T-cell (primary cell): ENCODE data around the gene MRPL12. TPM values are rescaled to one million over a fixed set of nuclear protein-coding genes. Genes with fewer than 3 reads are reported as not detected.
"Not testable (repeated sequence)": the region's sequence is repeated elsewhere in the genome, so short reads cannot be mapped to it uniquely, and the experiment has no call there.

Experiments used
- ATAC-seq, 4 experiments: fragments of 200-7000 bp in 3 of 4; fragments of 150-1000 bp in 1 of 4; cut with Tn5 transposase; replicated peaks in 1 of 4; 1 replicate in 3 of 4; 2 replicates in 1 of 4; pipeline ENCODE4 v1.10.0; 2021; ENCODE audit warnings: moderate library complexity in 3 of 4, mild to moderate bottlenecking in 2 of 4, moderate number of reproducible peaks in 1 of 4
- CTCF ChIA-PET, 2 donors: fragments of 300-600 bp; sonication (Branson Sonifier 250); formaldehyde crosslinking; loops; one replicate each; lab custom pipeline; 2022; ENCODE audit warnings: antibody characterized with exemption in 2 of 2; lab: Charles Lee
- POLR2A ChIA-PET, 2 donors: fragments of 300-600 bp; sonication (Branson Sonifier 250); formaldehyde crosslinking; loops; one replicate each; lab custom pipeline; 2022; ENCODE audit warnings: antibody characterized with exemption in 2 of 2; lab: Charles Lee
- DNase-seq, 35 experiments: peaks; one replicate each; pipeline versions ENCODE4 v3.0.0 to v3.0.0-alpha.2; 2013 to 2023
- H3K27ac ChIP-seq: one replicate; pipeline ENCODE4 v1.5.1; 2013; ENCODE audit warnings: low read length
- H3K27me3 ChIP-seq, 2 experiments: replicated peaks in 1 of 2; 1 replicate in 1 of 2; 2 replicates in 1 of 2; pipeline versions ENCODE4 v1.6.1 to v1.7.0; 2013; ENCODE audit warnings: low read length in 1 of 2, mixed read lengths in 1 of 2; ENCODE audit not compliant: control insufficient read depth in 2 of 2, insufficient read depth in 2 of 2; ENCODE audit errors: extremely low read depth in 1 of 2
- H3K36me3 ChIP-seq, 2 donors: 1 replicate in 1 of 2; 2 replicates in 1 of 2; pipeline versions ENCODE4 v1.6.1 to v1.7.0; 2013; ENCODE audit warnings: low read length in 1 of 2; ENCODE audit not compliant: control insufficient read depth in 2 of 2, insufficient read depth in 1 of 2; ENCODE audit errors: extremely low read depth in 1 of 2
- H3K4me1 ChIP-seq, 2 experiments: 1 replicate in 1 of 2; 2 replicates in 1 of 2; pipeline versions ENCODE4 v1.6.1 to v1.7.0; 2013; ENCODE audit warnings: low read length in 2 of 2, mixed read lengths in 1 of 2; ENCODE audit not compliant: insufficient read depth in 2 of 2, control insufficient read depth in 1 of 2; ENCODE audit errors: extremely low read depth in 1 of 2
- H3K4me3 ChIP-seq, 2 donors: 1 replicate in 1 of 2; 2 replicates in 1 of 2; pipeline versions ENCODE4 v1.5.1 to v1.7.0; 2013; ENCODE audit warnings: mild to moderate bottlenecking in 2 of 2, low read length in 1 of 2, moderate library complexity in 1 of 2; ENCODE audit not compliant: control insufficient read depth in 1 of 2; ENCODE audit errors: extremely low read depth in 1 of 2
- H3K9me3 ChIP-seq: 2 replicates; pipeline ENCODE4 v1.7.0; 2013
- H3K27ac Mint-ChIP-seq, 2 donors: one replicate each; pipeline ENCODE4 v1.8.0; 2020 to 2021; ENCODE audit warnings: mild to moderate bottlenecking in 2 of 2, mixed read lengths in 2 of 2
- H3K27me3 Mint-ChIP-seq, 2 donors: one replicate each; pipeline ENCODE4 v1.8.0; 2021 to 2022; ENCODE audit warnings: mixed read lengths in 2 of 2
- H3K36me3 Mint-ChIP-seq: one replicate; pipeline ENCODE4 v1.8.0; 2021; ENCODE audit warnings: mixed read lengths
- H3K4me1 Mint-ChIP-seq, 3 donors: one replicate each; pipeline ENCODE4 v1.8.0; 2020 to 2022; ENCODE audit warnings: mixed read lengths in 3 of 3, mild to moderate bottlenecking in 1 of 3
- H3K4me3 Mint-ChIP-seq, 3 donors: one replicate each; pipeline ENCODE4 v1.8.0; 2020 to 2022; ENCODE audit warnings: mild to moderate bottlenecking in 3 of 3, mixed read lengths in 3 of 3, moderate library complexity in 3 of 3
- H3K9me3 Mint-ChIP-seq, 3 donors: one replicate each; pipeline ENCODE4 v1.8.0; 2020 to 2022; ENCODE audit warnings: mixed read lengths in 3 of 3
- WGBS: methylation state at CpG from one replicate; pipeline ENCODE4 v1.1.5; 2013; ENCODE audit warnings: missing lambda C conversion rate; ENCODE audit not compliant: insufficient coverage; 5-methylcytosine and 5-hydroxymethylcytosine counted together
- total RNA-seq, 35 experiments: library from RNA in 6 of 35; stranded (reverse) in 6 of 35; fragments of 120-200 nt in 1 of 35; gene quantifications; one replicate each; pipeline versions ENCODE4 v1.2.1 to v1.2.4 and lab custom pipeline; 2013 to 2026

Gene MRPL12
- total RNA-seq, 5 donors from 2014 or later (not counting 1 experiment from before 2014, with no cell fraction given): 18.5 to 33.5 (median 31.4) TPM

DNA sequence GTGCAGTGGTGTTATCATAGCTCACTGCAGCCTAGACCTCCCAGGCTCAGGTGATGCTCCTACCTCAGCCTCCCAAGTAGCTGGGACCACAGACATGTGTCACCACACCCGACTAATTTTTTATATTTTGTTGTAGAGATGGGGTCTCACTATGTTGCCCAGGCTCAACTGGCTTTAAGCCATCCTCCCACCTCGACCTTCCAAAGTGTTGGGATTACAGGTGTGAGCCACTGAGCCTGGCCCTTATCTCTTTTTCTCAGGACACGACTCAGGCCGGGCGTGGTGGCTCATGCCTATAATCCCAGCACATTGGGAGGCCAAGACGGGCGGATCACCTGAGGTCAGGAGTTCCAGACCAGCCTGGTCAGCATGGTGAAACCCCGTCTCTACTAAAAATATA is 36.4 kb downstream of the MRPL12 start:
- WGBS: 88% methylated on average over 5 of the region's 8 CpGs
- CTCF ChIA-PET, POLR2A ChIA-PET: not testable (repeated sequence)

DNA sequence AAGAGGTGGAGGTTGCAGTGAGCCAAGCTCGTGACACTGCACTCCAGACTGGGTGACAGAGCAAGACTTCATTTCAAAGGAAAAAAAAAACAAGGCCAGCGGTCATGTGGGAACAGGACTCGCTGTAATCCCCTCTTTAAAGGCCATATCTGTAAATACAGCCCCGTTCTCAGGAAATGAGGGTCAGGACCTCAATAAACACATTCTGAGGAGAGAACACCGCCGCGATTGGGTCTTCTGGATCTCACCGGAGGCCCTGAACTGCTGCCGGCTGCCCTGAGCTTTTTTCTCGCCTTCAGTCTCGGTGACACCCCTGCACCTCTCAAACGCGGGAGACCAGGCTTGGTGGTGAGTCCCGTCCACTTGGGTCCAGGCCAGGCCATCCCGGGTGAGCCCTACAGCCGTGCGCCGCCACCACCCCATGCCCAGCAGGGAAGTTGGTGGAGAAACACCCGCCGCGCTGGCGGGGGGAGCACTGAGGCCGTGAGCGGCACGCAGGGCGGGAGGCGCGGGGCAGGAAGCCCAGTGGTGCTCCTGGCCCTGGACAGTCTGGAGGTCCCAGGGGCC is 37.3 kb downstream of the MRPL12 start:
- Mint-ChIP-seq H3K4me1 (peaks cover 5 to 6% (median 6%) of the 10 kb centered on the region in 3 donors), H3K4me3 (no peak overlapping the region), H3K27ac (no peak overlapping the region), H3K9me3 (no peaks in the 10 kb centered on the region), H3K27me3 (peaks cover 8 to 16% of the 10 kb centered on the region in 2 donors), H3K36me3 (no peaks in the 10 kb centered on the region)
- ATAC-seq (no peak), DNase-seq (no peak)
- H3K9me3 ChIP-seq: no peaks in the 10 kb centered on the region
- WGBS: 15% methylated on average over 24 of the region's 28 CpGs
- peaks cover 0 to 45% of the 10 kb centered on the region in 2 experiments for H3K27me3 ChIP-seq
- H3K27ac ChIP-seq: no peak overlapping the region
- ChIA-PET CTCF (no interaction called here), POLR2A (no interaction called here)
- H3K4me3 ChIP-seq: no peak overlapping the region
- peaks cover 0 to 7% of the 10 kb centered on the region in 2 experiments for H3K4me1 ChIP-seq
- no peaks in the 10 kb centered on the region for H3K36me3 ChIP-seq

More for the DNA sequence above, 36.4 kb downstream of the MRPL12 start:
- ATAC-seq, H3K36me3 ChIP-seq, H3K27ac Mint-ChIP-seq, H3K4me3 Mint-ChIP-seq, H3K9me3 ChIP-seq, H3K4me3 ChIP-seq, H3K4me1 Mint-ChIP-seq, DNase-seq, H3K27ac ChIP-seq, H3K4me1 ChIP-seq, H3K9me3 Mint-ChIP-seq, H3K36me3 Mint-ChIP-seq: not testable (repeated sequence)
- H3K27me3 ChIP-seq: peaks cover 0 to 54% of the 10 kb centered on the region in 2 experiments
- H3K27me3 Mint-ChIP-seq: peaks cover 8 to 16% of the 10 kb centered on the region in 2 donors

DNA sequence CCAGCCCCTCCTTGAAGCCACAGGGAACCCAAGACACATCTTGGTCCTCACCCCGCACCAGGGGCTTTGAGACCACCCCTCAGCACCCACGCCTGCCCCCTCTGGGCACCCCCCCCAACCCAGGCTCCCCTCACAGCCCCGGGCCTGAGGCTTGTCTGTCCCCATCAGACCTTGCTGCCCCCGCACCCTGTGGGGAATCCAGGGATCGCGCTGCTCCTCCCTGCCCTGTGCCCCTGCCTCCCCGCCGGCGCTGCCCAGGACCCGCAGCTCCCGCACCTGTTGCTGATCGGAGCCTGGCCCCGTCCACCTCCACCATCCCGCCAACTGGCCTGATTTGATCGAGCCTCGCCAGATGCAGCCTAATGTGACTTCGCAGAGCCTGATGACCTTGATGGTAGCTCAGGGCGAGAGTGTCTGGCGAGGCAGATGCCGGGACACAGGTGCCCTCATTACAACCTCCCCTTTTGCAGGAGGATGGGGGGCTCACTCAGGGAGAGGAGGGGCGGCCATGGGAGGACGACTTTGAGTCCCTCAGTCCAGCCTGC is 38.0 kb downstream of the MRPL12 start:
- no peak for ATAC-seq
- H3K27ac Mint-ChIP-seq: no peak overlapping the region
- H3K4me1 Mint-ChIP-seq: peaks cover 0 to 2% (median 0%) of the 10 kb centered on the region in 3 donors
- Histone ChIP-seq H3K27me3 (peaks cover 0 to 40% of the 10 kb centered on the region in 2 experiments), H3K4me3 (no peak overlapping the region), H3K9me3 (no peaks in the 10 kb centered on the region), H3K4me1 (peaks cover 0 to under 1% of the 10 kb centered on the region in 2 experiments), H3K36me3 (no peaks in the 10 kb centered on the region), H3K27ac (no peak overlapping the region)
- H3K4me3 Mint-ChIP-seq: no peak overlapping the region
- ChIA-PET CTCF (no interaction called here), POLR2A (no interaction called here)
- DNase-seq: no peak
- H3K36me3 Mint-ChIP-seq: no peaks in the 10 kb centered on the region
- WGBS: 55% methylated on average over 18 of the region's 22 CpGs
- H3K27me3 Mint-ChIP-seq: peaks cover 4 to 12% of the 10 kb centered on the region in 2 donors
- H3K9me3 Mint-ChIP-seq: no peaks in the 10 kb centered on the region

DNA sequence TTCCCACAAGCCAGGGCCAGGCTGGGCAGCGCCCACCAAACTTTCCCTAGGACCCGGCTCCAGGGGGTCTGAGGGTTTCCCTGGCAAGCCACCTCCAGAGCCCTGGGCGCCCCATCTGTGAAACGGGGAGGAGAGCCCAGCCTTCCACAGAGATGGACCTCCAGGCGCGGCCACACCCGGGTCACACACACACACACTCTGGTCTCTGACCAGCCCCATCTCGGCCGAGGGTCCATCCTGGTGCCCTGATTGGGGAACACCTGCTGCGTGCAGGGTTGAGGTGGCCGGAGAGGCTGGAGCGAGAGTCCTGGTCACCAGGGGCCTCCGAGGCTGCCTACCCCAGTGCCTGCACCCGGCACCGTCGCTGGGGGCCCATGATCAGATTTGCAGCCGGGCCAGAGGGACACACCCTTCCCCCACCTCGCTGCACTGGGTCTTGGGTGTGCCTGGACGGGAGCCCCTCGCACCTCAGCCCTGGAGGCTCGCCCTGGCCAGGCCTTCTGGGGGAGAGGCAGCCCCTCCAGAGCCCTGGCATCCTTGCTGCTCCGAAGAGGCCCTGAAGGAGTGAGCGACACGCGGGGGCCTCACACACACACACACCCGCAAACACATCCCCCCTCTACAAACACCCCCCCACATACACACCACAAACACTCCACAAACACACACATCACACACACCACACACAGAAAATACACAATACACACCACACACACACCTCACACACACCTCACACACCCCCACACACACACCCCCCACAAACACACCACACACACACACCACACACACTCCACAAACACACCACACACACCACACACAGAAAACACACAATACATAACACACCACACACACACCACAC is 38.7 kb downstream of the MRPL12 start:
- ChIA-PET POLR2A (no interaction called here), CTCF (no interaction called here)
- H3K27me3 Mint-ChIP-seq: peaks cover 4 to 12% of the 10 kb centered on the region in 2 donors
- Histone ChIP-seq H3K4me3 (no peak overlapping the region), H3K27ac (no peak overlapping the region), H3K27me3 (peaks cover 0 to 38% of the 10 kb centered on the region in 2 experiments), H3K4me1 (no peaks in the 10 kb centered on the region), H3K36me3 (no peaks in the 10 kb centered on the region), H3K9me3 (no peaks in the 10 kb centered on the region)
- no peaks in the 10 kb centered on the region for H3K36me3 Mint-ChIP-seq
- no peaks in the 10 kb centered on the region for H3K9me3 Mint-ChIP-seq
- WGBS: 66% methylated on average over 22 of the region's 26 CpGs
- no peak overlapping the region for H3K4me3 Mint-ChIP-seq
- DNase-seq (no peak), ATAC-seq (no peak)
- H3K4me1 Mint-ChIP-seq: peaks cover 0 to 2% (median 0%) of the 10 kb centered on the region in 3 donors
- no peak overlapping the region for H3K27ac Mint-ChIP-seq

Other genes starting within 250 kb of the MRPL12 start
- 1,000 to 10,000 TPM; 1,183 to 1,383 (median 1,262) TPM for gene ACTG1, start 190.6 kb upstream of the MRPL12 start, total RNA-seq
- gene FSCN2, start 175.0 kb upstream of the MRPL12 start, total RNA-seq: 1 to 10 TPM in 3 of 5 donors, under 1 TPM in 2; 0.91 to 4.2 (median 1.2) TPM
- 10 to 100 TPM; 31.7 to 62.1 (median 59.0) TPM for gene FAAP100, start 151.0 kb upstream of the MRPL12 start, total RNA-seq
- gene NPLOC4, start 66.3 kb upstream of the MRPL12 start, total RNA-seq: 10 to 100 TPM; 79.0 to 96.1 (median 87.2) TPM
- 1 to 10 TPM in 2 of 5 donors, under 1 TPM in 3; 0.58 to 1.5 (median 0.66) TPM for gene TSPAN10, start 66.2 kb upstream of the MRPL12 start, total RNA-seq
- 1 to 10 TPM in 4 of 5 donors, under 1 TPM in 1; 0.33 to 4.6 (median 1.8) TPM for gene PDE6G, start 46.8 kb upstream of the MRPL12 start, total RNA-seq
- 10 to 100 TPM; 34.1 to 93.3 (median 68.1) TPM for gene OXLD1, start 36.8 kb upstream of the MRPL12 start, total RNA-seq
- gene CCDC137, start 36.6 kb upstream of the MRPL12 start, total RNA-seq: 10 to 100 TPM; 15.9 to 33.9 (median 30.0) TPM
- 10 to 100 TPM; 30.9 to 51.0 (median 39.3) TPM for gene ARL16, start 19.6 kb upstream of the MRPL12 start, total RNA-seq
- gene HGS, start 19.4 kb upstream of the MRPL12 start, total RNA-seq: 100 to 1,000 TPM; 114 to 205 (median 181) TPM
- 1 to 10 TPM; 3.3 to 8.3 (median 7.4) TPM for gene SLC25A10, start 8.9 kb downstream of the MRPL12 start, total RNA-seq
- gene GCGR, start 100.8 kb downstream of the MRPL12 start, total RNA-seq: under 1 TPM in 1 of 5 donors, not detected in 4; 0.13 TPM
- 10 to 100 TPM; 46.4 to 92.4 (median 77.1) TPM for gene MCRIP1, start 129.9 kb downstream of the MRPL12 start, total RNA-seq
- gene PPP1R27, start 131.7 kb downstream of the MRPL12 start, total RNA-seq: not detected
- 100 to 1,000 TPM; 228 to 324 (median 269) TPM for gene P4HB, start 157.2 kb downstream of the MRPL12 start, total RNA-seq
- 100 to 1,000 TPM; 473 to 577 (median 504) TPM for gene ARHGDIA, start 168.0 kb downstream of the MRPL12 start, total RNA-seq
- 10 to 100 TPM; 58.2 to 82.9 (median 63.4) TPM for gene ALYREF, start 188.2 kb downstream of the MRPL12 start, total RNA-seq
- gene ANAPC11, start 188.4 kb downstream of the MRPL12 start, total RNA-seq: 10 to 100 TPM; 37.6 to 61.3 (median 51.1) TPM
- gene NPB, start 198.9 kb downstream of the MRPL12 start, total RNA-seq: under 1 TPM; 0.16 to 0.51 (median 0.41) TPM
- gene PCYT2, start 208.0 kb downstream of the MRPL12 start, total RNA-seq: 10 to 100 TPM; 24.5 to 55.2 (median 48.2) TPM
- gene SIRT7, start 214.8 kb downstream of the MRPL12 start, total RNA-seq: 10 to 100 TPM; 54.3 to 96.2 (median 77.4) TPM
- gene MAFG, start 224.4 kb downstream of the MRPL12 start, total RNA-seq: 10 to 100 TPM; 10.6 to 24.8 (median 18.8) TPM
- 10 to 100 TPM in 2 of 5 donors, 1 to 10 TPM in 2, under 1 TPM in 1; 0.93 to 15.4 (median 8.2) TPM for gene PYCR1, start 233.9 kb downstream of the MRPL12 start, total RNA-seq
- not detected for gene MYADML2, start 243.9 kb downstream of the MRPL12 start, total RNA-seq